ENCODE data around the gene OSTN. TPM values are rescaled to one million over a fixed set of nuclear protein-coding genes. Genes with fewer than 3 reads are reported as not detected.

Gene OSTN
- total and polyA plus RNA-seq, 8 donors, result 0.04 to 0.06 TPM; not detected in 6

DNA sequence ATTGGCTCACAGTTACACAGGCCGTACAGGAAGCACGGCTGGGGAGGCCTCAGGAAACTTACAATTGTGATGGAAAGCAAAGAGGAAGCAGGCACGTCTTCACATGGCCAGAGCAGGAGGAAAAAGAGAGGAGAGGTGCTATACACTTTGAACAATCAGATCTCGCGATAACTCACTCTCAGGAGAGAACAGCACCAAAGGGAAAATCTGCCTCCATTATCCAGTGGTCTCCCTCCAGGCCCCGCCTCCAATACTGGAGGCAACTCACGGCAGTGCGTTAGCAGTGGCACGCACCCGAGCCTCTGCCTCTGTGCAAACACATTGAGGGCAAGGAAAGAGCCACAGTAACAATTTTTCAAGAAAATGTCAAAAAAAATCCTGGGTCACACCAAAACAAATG is 11.0 kb downstream of the OSTN start:
- ATAC-seq, result no peak
- no peaks in the 10 kb centered on the region for H3K9me3 ChIP-seq
- H3K27me3 ChIP-seq, result no peaks in the 10 kb centered on the region
- TF ChIP-seq CTCF (IDR thresholded peaks at IDR 0.05), result no peak
- no peaks in the 10 kb centered on the region for H3K4me1 ChIP-seq
- intact Hi-C loops (cut with DNase I), result no loop called here
- H3K27ac ChIP-seq, result no peak overlapping the region
- DNase-seq, result no peak
- H3K4me3 ChIP-seq, result no peak overlapping the region
- no peaks in the 10 kb centered on the region for H3K36me3 ChIP-seq

DNA sequence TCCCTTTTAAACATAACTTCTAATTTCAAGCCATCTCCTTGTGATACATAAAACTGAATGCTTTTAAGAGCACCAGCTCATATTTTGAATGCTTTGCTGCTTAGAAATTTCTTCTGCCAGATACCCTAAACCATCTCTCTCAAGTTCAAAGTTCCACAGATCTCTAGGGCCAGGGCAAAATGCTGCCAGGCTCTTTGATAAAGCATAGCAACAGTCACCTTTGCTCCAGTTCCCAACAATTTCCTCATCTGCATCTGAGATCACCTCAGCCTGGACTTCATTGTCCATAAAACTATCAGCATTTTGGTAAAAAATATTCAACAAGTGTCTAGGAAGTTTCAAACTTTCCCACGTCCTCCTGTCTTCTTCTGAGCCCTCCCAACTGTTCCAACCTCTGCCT is 17.5 kb downstream of the OSTN start:
- no peak for TF ChIP-seq CTCF (IDR thresholded peaks at IDR 0.05)
- DNase-seq (no peak), ATAC-seq (no peak)
- no peak overlapping the region for H3K4me3 ChIP-seq
- H3K4me1 ChIP-seq, result no peaks in the 10 kb centered on the region
- intact Hi-C loops (cut with DNase I), result no loop called here
- H3K9me3 ChIP-seq, result peaks cover 0 to 2% of the 10 kb centered on the region in 2 donors
- no peak overlapping the region for H3K27ac ChIP-seq
- H3K36me3 ChIP-seq, result no peaks in the 10 kb centered on the region
- H3K27me3 ChIP-seq, result no peaks in the 10 kb centered on the region

DNA sequence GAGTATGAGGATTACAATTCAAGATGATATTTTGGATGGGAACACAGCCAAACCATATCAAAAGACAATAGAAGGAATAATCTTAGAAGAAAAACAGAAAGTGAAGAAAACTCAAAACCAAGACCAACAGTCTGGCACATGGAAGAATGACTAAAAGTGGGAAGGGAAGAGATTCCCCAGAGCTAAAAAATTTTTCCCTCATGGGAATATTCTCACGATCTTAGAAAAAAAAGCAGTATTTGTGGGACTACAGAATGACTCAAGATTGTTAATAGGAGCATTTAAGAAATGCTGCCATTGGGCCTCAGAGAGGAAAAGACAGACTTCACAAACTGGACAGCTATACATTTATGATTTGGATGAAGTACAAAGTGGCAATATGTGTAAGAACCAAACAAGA is 18.3 kb downstream of the OSTN start:
- intact Hi-C loops (cut with DNase I), result no loop called here

GRCh38 chr3:191220908-191221307 is 21.9 kb downstream of the OSTN start:
- no peak for TF ChIP-seq CTCF (IDR thresholded peaks at IDR 0.05)
- H3K27me3 ChIP-seq, result no peaks in the 10 kb centered on the region
- H3K4me3 ChIP-seq, result no peak overlapping the region
- no peaks in the 10 kb centered on the region for H3K4me1 ChIP-seq
- no peak for DNase-seq
- ATAC-seq, result no peak
- H3K9me3 ChIP-seq, result no peaks in the 10 kb centered on the region
- intact Hi-C loops (cut with DNase I), result no loop called here
- H3K27ac ChIP-seq, result no peak overlapping the region
- H3K36me3 ChIP-seq, result no peaks in the 10 kb centered on the region

More for the DNA sequence above, 18.3 kb downstream of the OSTN start:
- Histone ChIP-seq H3K4me3 (no peak overlapping the region), H3K9me3 (peaks cover 0 to 2% of the 10 kb centered on the region in 2 donors), H3K27ac (no peak overlapping the region), H3K27me3 (no peaks in the 10 kb centered on the region), H3K36me3 (no peaks in the 10 kb centered on the region), H3K4me1 (no peaks in the 10 kb centered on the region)
- DNase-seq (no peak), ATAC-seq (no peak)
- no peak for TF ChIP-seq CTCF (IDR thresholded peaks at IDR 0.05)

DNA sequence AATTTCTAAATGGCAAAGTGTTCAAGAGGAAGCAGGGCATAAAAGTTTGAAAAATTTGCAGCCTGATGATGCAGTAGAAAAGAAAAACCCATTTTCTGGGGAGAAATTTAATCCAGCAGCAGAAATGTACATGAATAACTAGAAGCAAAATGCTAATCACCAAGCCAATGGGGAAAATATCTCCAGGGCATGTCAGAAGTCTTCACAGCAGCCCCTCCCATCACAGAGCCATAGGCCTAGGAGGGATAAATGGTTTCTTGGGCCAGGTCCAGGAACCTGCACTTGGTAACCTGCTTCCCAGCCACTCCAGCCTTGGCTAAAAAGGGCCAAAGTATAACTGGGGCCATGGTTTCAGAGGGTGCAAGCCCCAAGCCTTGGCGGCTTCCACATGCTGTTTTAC is 22.6 kb downstream of the OSTN start:
- H3K27me3 ChIP-seq, result no peaks in the 10 kb centered on the region
- H3K27ac ChIP-seq, result no peak overlapping the region
- DNase-seq, result no peak
- H3K9me3 ChIP-seq, result no peaks in the 10 kb centered on the region
- no peak overlapping the region for H3K4me3 ChIP-seq
- no peak for TF ChIP-seq CTCF (IDR thresholded peaks at IDR 0.05)
- no peak for ATAC-seq
- no peaks in the 10 kb centered on the region for H3K4me1 ChIP-seq
- intact Hi-C loops (cut with DNase I), result no loop called here
- no peaks in the 10 kb centered on the region for H3K36me3 ChIP-seq

Data from left lung (tissue), 10 donors.